GM18499 (cell line): ENCODE results near the gene LCE1B.

Source experiments
- ATAC-seq: cut with Tn5 transposase; IDR thresholded peaks from one replicate; pipeline ENCODE4 v1.9.1; 2021; ENCODE audit warnings: moderate number of reproducible peaks; ENCODE audit not compliant: insufficient read depth, unreplicated experiment

The LCE1B gene

GRCh38 chr1:152811671-152812070 is at the start of gene LCE1B:
TSS of gene LCE1B (plus strand) at chr1:152811971. CDS start at chr1:152812447, 476 bp downstream.
- no peak for ATAC-seq

GRCh38 chr1:152768847-152769533 is 42.8 kb upstream of the LCE1B start:
- no peak for ATAC-seq

- ATAC-seq = no peak
Measured at GRCh38 chr1:152770411-152770810, 41.4 kb upstream of the LCE1B start.

GRCh38 chr1:152774875-152775274 is 36.9 kb upstream of the LCE1B start, which contains the start of gene LCE1F:
TSS of gene LCE1F (plus strand) at chr1:152775140. CDS start at chr1:152776372, 1,232 bp downstream.
- ATAC-seq = no peak

- ATAC-seq = no peak
Measured at GRCh38 chr1:152776361-152776760, 35.4 kb upstream of the LCE1B start.

- no peak for ATAC-seq
Measured at GRCh38 chr1:152777510-152778137, 34.1 kb upstream of the LCE1B start.

GRCh38 chr1:152783095-152783494 is 28.7 kb upstream of the LCE1B start:
- no peak for ATAC-seq

GRCh38 chr1:152786077-152786476 is 25.7 kb upstream of the LCE1B start, which contains the start of gene LCE1E:
TSS of gene LCE1E (plus strand) at chr1:152786257. CDS start at chr1:152787300, 1,043 bp downstream.
- ATAC-seq = no peak

DNA sequence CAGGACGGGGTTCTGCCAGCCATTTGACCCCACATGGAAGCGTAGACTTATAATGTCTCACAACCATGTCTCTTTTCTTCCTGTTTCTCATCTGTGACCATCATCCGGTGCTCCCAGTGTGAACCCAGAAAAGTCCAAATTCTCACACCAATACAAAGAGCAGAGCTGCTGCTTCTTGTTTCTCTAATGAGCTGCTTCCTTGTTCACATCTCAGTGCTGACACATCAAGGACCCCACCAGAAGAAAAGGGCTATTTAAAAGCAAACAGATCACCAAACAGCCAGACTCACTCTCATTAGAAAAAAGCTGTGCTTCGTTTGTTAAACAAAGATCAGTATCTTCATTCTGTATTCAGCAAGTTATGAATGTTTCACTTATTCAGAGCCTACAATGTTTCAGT is 16.1 kb upstream of the LCE1B start:
- no peak for ATAC-seq

- no peak for ATAC-seq
Measured at GRCh38 chr1:152796421-152796820, 15.3 kb upstream of the LCE1B start, which contains the start of gene LCE1D. TSS of gene LCE1D (plus strand) at chr1:152796721. CDS start at chr1:152797795, 1,074 bp downstream.

- no peak for ATAC-seq
Measured at GRCh38 chr1:152801333-152801732, 10.4 kb upstream of the LCE1B start.

DNA sequence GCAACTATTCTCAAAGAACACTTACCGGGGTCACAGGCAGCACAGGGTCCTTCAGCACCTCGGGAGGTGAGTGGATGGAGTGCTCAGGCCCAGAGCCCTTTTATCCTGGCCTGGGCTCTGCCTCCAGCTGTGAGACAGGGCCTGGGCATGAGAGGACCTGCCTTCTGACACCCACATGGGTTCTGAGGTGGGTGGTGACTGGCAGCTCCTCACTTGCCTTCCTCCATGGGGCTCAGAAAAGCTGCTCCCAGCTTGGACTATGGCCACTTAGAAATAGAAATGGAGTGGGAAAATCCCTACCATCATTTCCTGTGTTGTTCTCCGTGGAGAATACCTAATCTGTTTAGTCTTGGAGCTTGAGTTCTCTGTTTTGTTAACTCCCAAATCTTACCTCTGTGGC is 5.2 kb upstream of the LCE1B start, which contains the start of gene LCE1C:
Gene LCE1C (minus strand): TSS at position 76 of the 400 bp plus-strand sequence. CDS start 1,173 bp downstream, outside the sequence.
- no peak for ATAC-seq

- no peak for ATAC-seq
Measured at GRCh38 chr1:152811050-152811449, 721 bp upstream of the LCE1B start.

DNA sequence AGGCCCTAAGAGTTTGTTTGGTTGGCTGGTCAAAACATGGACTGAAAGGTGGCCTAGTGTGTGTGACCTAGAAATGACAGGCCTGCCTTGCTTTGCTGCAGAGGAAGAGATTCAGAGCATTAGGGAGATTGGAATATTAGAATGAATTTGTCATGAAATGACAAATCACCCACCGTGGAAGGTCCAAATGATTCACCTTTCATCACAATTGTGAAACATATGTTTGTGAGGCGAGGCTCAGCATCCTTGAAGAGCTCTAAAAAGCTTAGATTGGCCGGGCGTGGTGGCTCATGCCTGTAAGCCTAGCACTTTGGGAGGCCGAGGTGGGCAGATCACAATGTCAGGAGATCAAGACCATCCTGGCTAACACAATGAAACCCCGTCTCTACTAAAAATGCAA is 5.5 kb downstream of the LCE1B start:
- no peak for ATAC-seq

DNA sequence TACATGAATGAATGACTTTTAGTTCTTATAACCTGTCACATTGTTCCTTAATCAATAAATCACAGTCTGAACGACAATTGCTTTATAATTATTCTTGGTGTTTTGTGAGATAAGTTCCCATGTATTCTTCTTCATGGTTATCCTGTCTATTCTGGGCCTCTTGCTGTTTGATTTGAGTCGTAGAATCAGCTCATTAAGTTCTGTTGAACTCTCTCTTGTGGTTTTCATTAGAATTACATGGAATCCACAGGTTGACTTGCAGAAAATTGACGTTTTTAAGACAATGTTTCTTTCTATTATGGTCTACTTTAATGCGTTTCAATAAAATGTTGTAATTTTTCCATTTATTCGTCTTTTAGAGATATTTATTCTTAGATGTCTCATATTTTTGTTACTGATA is 11.5 kb downstream of the LCE1B start:
- no peak for ATAC-seq

GRCh38 chr1:152824964-152825363 is 13.2 kb downstream of the LCE1B start:
- ATAC-seq = no peak

DNA sequence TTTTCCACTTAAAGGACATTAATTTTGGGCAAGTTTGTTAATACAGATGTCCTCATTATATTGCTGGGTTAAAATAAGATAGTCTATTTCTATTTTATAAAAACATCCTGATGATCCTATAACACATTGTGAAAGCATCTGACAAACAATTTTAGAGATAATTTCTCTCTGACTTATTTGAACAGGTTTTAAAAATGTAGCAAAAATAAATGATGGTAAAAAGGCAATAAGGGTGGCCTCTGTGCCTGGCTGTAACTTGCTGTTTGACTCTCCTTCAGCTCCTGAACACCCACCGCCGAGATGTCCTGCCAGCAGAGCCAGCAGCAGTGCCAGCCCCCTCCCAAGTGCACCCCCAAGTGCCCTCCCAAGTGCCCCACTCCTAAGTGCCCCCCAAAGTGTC is 15.4 kb downstream of the LCE1B start, which contains the start of gene LCE1A:
Gene LCE1A (plus strand): TSS at position 301 of the 400 bp plus-strand sequence. CDS start 0 bp downstream, at position 301.
- ATAC-seq = no peak

- ATAC-seq = no peak
Measured at GRCh38 chr1:152836870-152837269, 25.1 kb downstream of the LCE1B start.

- no peak for ATAC-seq
Measured at GRCh38 chr1:152842556-152842955, 30.8 kb downstream of the LCE1B start, which contains the start of gene LCE6A. TSS of gene LCE6A (plus strand) at chr1:152842856. CDS start at chr1:152843521, 665 bp downstream.

DNA sequence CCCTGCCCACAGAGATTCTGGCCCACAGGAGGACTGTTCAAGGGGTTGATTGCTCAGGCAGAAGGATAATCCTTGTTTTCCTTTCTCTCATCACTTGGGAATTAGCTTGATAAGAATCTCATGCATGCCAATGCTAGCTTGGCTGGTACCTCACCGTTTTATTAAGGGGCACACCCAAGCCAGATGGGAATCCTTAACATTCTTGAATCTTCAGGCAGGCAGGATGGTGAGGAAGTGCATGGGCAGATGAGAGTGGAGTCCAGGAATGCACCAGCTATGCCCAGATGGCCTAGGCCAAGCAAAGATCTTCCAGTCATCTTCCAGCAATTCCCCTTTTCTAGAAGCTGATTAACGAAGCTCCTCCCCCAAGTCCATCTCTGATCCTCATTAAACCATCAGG is 43.9 kb downstream of the LCE1B start:
- ATAC-seq = no peak

DNA sequence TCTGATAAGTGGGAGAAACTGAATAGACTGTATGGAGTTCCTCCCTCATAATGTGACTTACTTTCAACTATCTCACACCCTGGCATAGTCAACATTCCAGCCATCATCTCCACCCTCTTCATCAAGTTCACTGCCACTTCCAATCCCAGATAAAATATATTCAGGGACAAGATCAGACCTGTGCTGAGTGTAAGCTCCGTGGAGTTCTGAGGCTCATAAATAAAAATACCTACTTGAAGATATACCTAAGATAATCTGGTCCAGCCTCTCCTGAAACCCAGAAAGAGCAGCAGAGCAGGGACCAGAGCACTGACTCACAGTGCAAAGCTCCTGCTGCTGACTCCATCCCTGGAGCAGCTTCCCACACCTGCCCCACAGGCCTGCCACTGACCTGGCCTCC is 46.3 kb downstream of the LCE1B start:
- ATAC-seq = no peak
